ENCODE measurements around the gene BEX3. TPM values are rescaled to one million over a fixed set of nuclear protein-coding genes. Genes with fewer than 3 reads are reported as not detected.

Gene BEX3
- total RNA-seq, 1 donor from 2014 or later = 139 TPM

DNA sequence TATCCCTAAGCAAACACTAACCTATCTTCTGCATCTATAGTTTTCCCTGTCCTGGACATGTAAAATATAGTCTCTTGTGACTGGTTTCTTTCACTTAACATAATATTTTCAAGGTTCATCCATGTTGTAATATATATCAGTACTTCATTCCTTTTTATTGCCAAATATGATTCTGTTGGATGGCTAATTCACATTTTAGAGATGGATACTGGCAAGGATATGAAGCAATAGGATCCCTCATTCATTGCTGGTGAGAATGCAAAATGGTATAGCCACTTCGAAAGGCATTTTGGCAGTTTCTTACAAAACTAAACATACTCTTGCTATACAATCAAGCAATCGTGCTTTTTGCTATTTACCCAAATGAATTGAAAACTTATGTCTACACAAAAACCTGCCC lies 13.3 kb upstream of the BEX3 start:
- DNase-seq (ENCODE audit: low spot score) = no peak
- Mint-ChIP-seq H3K27me3 (ENCODE audit: low read depth) (no peaks in the 10 kb centered on the region), H3K36me3 (ENCODE audit: low read depth) (no peaks in the 10 kb centered on the region), H3K4me1 (ENCODE audit: low read depth) (peaks cover 10% of the 10 kb centered on the region), H3K9me3 (ENCODE audit: low read depth) (peaks cover 9% of the 10 kb centered on the region), H3K27ac (ENCODE audit: unreplicated experiment) (no peak overlapping the region), H3K4me3 (ENCODE audit: unreplicated experiment) (no peak overlapping the region)
- TF ChIP-seq, protein P1, sequence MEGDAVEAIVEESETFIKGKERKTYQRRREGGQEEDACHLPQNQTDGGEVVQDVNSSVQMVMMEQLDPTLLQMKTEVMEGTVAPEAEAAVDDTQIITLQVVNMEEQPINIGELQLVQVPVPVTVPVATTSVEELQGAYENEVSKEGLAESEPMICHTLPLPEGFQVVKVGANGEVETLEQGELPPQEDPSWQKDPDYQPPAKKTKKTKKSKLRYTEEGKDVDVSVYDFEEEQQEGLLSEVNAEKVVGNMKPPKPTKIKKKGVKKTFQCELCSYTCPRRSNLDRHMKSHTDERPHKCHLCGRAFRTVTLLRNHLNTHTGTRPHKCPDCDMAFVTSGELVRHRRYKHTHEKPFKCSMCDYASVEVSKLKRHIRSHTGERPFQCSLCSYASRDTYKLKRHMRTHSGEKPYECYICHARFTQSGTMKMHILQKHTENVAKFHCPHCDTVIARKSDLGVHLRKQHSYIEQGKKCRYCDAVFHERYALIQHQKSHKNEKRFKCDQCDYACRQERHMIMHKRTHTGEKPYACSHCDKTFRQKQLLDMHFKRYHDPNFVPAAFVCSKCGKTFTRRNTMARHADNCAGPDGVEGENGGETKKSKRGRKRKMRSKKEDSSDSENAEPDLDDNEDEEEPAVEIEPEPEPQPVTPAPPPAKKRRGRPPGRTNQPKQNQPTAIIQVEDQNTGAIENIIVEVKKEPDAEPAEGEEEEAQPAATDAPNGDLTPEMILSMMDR (IDR thresholded peaks at IDR 0.05) = no peak

DNA sequence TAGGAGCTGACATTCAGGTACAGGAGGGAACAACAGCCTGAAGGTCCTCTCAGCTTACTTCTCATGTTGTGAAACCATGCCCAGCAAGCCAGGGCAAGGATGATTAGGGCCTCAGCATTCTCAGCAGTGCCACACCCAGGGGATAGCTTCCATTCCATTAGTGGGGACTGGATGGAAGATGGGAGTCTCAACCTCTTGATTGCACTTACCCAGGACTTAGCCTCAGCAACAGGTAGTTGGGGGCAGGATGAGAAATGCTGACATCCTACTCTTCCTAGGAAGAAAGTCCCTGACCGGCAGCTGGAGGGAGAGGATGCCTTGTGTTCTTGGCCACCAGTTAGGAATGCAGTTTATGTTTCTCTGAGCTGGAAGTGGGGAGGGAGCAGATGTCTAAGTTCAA lies 8.8 kb upstream of the BEX3 start:
- Mint-ChIP-seq H3K9me3 (ENCODE audit: low read depth) (peaks cover 5% of the 10 kb centered on the region), H3K27ac (ENCODE audit: unreplicated experiment) (no peak overlapping the region), H3K4me1 (ENCODE audit: low read depth) (peaks cover 9% of the 10 kb centered on the region), H3K36me3 (ENCODE audit: low read depth) (no peaks in the 10 kb centered on the region), H3K4me3 (ENCODE audit: unreplicated experiment) (no peak overlapping the region), H3K27me3 (ENCODE audit: low read depth) (no peaks in the 10 kb centered on the region)
- DNase-seq (ENCODE audit: low spot score) = no peak
- TF ChIP-seq, protein P1 (IDR thresholded peaks at IDR 0.05) = no peak

DNA sequence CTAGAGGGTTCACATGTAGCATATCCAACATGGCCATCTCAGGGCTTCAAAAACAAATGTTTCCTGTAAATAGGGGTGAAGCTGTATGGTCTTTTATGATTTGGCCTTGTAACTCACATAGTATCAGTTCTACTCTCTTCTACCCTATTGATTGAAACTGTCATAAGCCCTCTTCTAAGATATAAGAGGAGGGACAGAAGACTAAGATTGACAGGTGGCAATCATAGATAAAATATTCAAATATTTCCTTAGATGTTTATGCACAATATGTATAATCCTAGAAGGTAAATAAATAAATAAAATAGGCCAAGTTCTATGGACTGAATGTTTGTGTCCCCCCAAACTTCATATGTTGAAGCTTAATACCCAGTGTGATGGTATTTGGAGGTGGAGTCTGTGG lies 6.9 kb upstream of the BEX3 start:
- no peaks in the 10 kb centered on the region for H3K27me3 Mint-ChIP-seq (ENCODE audit: low read depth)
- no peaks in the 10 kb centered on the region for H3K36me3 Mint-ChIP-seq (ENCODE audit: low read depth)
- no peak overlapping the region for H3K4me3 Mint-ChIP-seq (ENCODE audit: unreplicated experiment)
- TF ChIP-seq, protein P1 (IDR thresholded peaks at IDR 0.05) = no peak
- DNase-seq (ENCODE audit: low spot score) = no peak
- peaks cover 9% of the 10 kb centered on the region for H3K4me1 Mint-ChIP-seq (ENCODE audit: low read depth)
- peaks cover 5% of the 10 kb centered on the region for H3K9me3 Mint-ChIP-seq (ENCODE audit: low read depth)
- H3K27ac Mint-ChIP-seq (ENCODE audit: unreplicated experiment) = no peak overlapping the region

DNA sequence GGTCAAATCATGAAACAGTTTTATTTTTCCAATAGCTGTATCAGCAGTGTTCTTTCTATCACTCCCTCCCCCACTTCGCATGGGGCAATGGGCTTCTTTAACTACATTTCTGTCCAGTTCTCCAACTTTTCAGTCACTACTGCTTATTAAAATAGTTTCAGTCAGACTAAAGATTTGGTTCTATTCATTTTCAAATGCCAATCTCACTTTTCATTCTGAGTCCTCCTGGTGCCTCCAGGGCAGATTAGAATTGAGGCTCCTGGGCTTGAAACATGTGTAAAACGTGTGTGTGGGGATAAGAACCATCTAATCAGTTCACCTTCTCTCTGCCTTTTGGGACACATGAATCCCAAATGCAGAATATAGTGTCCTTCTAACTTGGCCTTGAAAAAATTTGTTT lies 3.5 kb upstream of the BEX3 start:
- no peaks in the 10 kb centered on the region for H3K27me3 Mint-ChIP-seq (ENCODE audit: low read depth)

DNA sequence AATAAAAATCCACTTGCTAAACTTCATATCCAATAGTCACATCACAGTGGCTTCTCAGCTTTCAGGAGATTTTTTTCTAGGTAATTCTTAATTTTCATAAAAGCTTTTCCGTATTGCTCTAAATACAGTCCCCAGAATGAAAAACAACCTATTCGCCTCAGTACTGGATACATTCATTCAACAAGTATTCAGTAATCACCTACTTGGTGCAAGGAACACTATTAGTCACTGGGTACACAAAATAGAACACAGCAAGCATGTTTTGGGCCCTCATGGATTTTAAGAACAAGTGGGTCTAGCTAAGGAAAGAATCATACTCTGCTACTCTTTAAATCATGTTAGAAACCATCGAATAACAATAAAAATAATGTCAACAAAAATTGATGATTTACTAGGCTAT lies 2.8 kb upstream of the BEX3 start:
- TF ChIP-seq, protein P1 (IDR thresholded peaks at IDR 0.05) = no peak
- Mint-ChIP-seq H3K9me3 (ENCODE audit: low read depth) (no peaks in the 10 kb centered on the region), H3K36me3 (ENCODE audit: low read depth) (peaks cover 3% of the 10 kb centered on the region), H3K27ac (ENCODE audit: unreplicated experiment) (no peak overlapping the region), H3K27me3 (ENCODE audit: low read depth) (no peaks in the 10 kb centered on the region), H3K4me1 (ENCODE audit: low read depth) (peaks cover 16% of the 10 kb centered on the region), H3K4me3 (ENCODE audit: unreplicated experiment) (no peak overlapping the region)
- DNase-seq (ENCODE audit: low spot score) = no peak

More for the DNA sequence above, 3.5 kb upstream of the BEX3 start:
- DNase-seq (ENCODE audit: low spot score) = no peak
- TF ChIP-seq, protein P1 (IDR thresholded peaks at IDR 0.05) = no peak
- peaks cover 3% of the 10 kb centered on the region for H3K36me3 Mint-ChIP-seq (ENCODE audit: low read depth)
- peaks cover 13% of the 10 kb centered on the region for H3K4me1 Mint-ChIP-seq (ENCODE audit: low read depth)
- H3K9me3 Mint-ChIP-seq (ENCODE audit: low read depth) = no peaks in the 10 kb centered on the region
- H3K27ac Mint-ChIP-seq (ENCODE audit: unreplicated experiment) = no peak overlapping the region
- H3K4me3 Mint-ChIP-seq (ENCODE audit: unreplicated experiment) = no peak overlapping the region

Data from chondrocyte (in vitro differentiated cells).